Ectodermal cell (in vitro differentiated cells): ENCODE data around the gene CDKAL1.
"Not testable (repeated sequence)": the region's sequence is repeated elsewhere in the genome, so short reads cannot be mapped to it uniquely, and the experiment has no call there.

ENCODE experiments used
- H3K27ac ChIP-seq: 2 replicates; pipeline ENCODE4 v1.7.0; 2013; ENCODE audit warnings: mild to moderate bottlenecking, low read depth, low read length; ENCODE audit not compliant: insufficient read depth, poor library complexity, severe bottlenecking
- H3K27me3 ChIP-seq: 2 replicates; pipeline ENCODE4 v1.7.0; 2013; ENCODE audit warnings: mild to moderate bottlenecking, low read length; ENCODE audit not compliant: insufficient read depth, control insufficient read depth, poor library complexity, severe bottlenecking
- H3K36me3 ChIP-seq: one replicate; pipeline ENCODE4 v1.7.0; 2013; ENCODE audit warnings: low read length; ENCODE audit not compliant: control insufficient read depth, insufficient read depth
- H3K4me1 ChIP-seq: one replicate; pipeline ENCODE4 v1.7.0; 2013; ENCODE audit warnings: low read length; ENCODE audit not compliant: control insufficient read depth, insufficient read depth
- H3K4me3 ChIP-seq: 2 replicates; pipeline ENCODE4 v1.7.0; 2013; ENCODE audit warnings: low read depth, low read length, control low read depth; ENCODE audit not compliant: insufficient read depth
- H3K9me3 ChIP-seq: 2 replicates; pipeline ENCODE4 v1.7.0; 2013; ENCODE audit warnings: mild to moderate bottlenecking, low read length, moderate library complexity; ENCODE audit not compliant: control insufficient read depth
- WGBS, 2 experiments: methylation state at CpG; one replicate each; pipeline ENCODE4 v1.1.7; 2013; ENCODE audit warnings: missing lambda C conversion rate in 2 of 2; 5-methylcytosine and 5-hydroxymethylcytosine counted together

Gene CDKAL1

GRCh38 chr6:20746024-20746423 is 211.8 kb downstream of the CDKAL1 start:
- Histone ChIP-seq H3K36me3 (no peaks in the 10 kb centered on the region), H3K9me3 (no peaks in the 10 kb centered on the region), H3K27ac (no peak overlapping the region), H3K27me3 (no peaks in the 10 kb centered on the region), H3K4me1 (no peaks in the 10 kb centered on the region), H3K4me3 (no peak overlapping the region)
- WGBS, 2 experiments: 88 to 95% methylated on average over 2 of the region's 2 CpGs

GRCh38 chr6:20746805-20747558 is 212.7 kb downstream of the CDKAL1 start:
- Histone ChIP-seq H3K27me3 (no peaks in the 10 kb centered on the region), H3K27ac (no peak overlapping the region), H3K36me3 (no peaks in the 10 kb centered on the region), H3K9me3 (no peaks in the 10 kb centered on the region), H3K4me3 (no peak overlapping the region), H3K4me1 (no peaks in the 10 kb centered on the region)
- WGBS, 2 experiments: 87 to 88% methylated on average over 6 of the region's 6 CpGs

GRCh38 chr6:20747991-20748390 is 213.7 kb downstream of the CDKAL1 start:
- 96 to 100% methylated on average over 1 to 2 of the region's 2 CpGs for WGBS, 2 experiments
- H3K9me3 ChIP-seq: no peaks in the 10 kb centered on the region
- H3K4me1 ChIP-seq: no peaks in the 10 kb centered on the region
- no peak overlapping the region for H3K27ac ChIP-seq
- H3K27me3 ChIP-seq: no peaks in the 10 kb centered on the region
- no peaks in the 10 kb centered on the region for H3K36me3 ChIP-seq
- H3K4me3 ChIP-seq: no peak overlapping the region

- no peak overlapping the region for H3K4me3 ChIP-seq
- H3K36me3 ChIP-seq: no peaks in the 10 kb centered on the region
- H3K27me3 ChIP-seq: no peaks in the 10 kb centered on the region
- H3K4me1 ChIP-seq: no peaks in the 10 kb centered on the region
- no peak overlapping the region for H3K27ac ChIP-seq
- no peaks in the 10 kb centered on the region for H3K9me3 ChIP-seq
Measured at GRCh38 chr6:20751293-20751935, 217.2 kb downstream of the CDKAL1 start.

- no peaks in the 10 kb centered on the region for H3K36me3 ChIP-seq
- H3K9me3 ChIP-seq: no peaks in the 10 kb centered on the region
- no peak overlapping the region for H3K4me3 ChIP-seq
- H3K4me1 ChIP-seq: no peaks in the 10 kb centered on the region
- no peaks in the 10 kb centered on the region for H3K27me3 ChIP-seq
- no peak overlapping the region for H3K27ac ChIP-seq
Measured at GRCh38 chr6:20755631-20756030, 221.4 kb downstream of the CDKAL1 start.

GRCh38 chr6:20756584-20757147 is 222.4 kb downstream of the CDKAL1 start:
- not testable (repeated sequence) for H3K4me3 ChIP-seq, H3K27me3 ChIP-seq, H3K27ac ChIP-seq, H3K36me3 ChIP-seq, H3K9me3 ChIP-seq, H3K4me1 ChIP-seq
- 90 to 91% methylated on average over 2 of the region's 2 CpGs for WGBS, 2 experiments

GRCh38 chr6:20757761-20758160 is 223.5 kb downstream of the CDKAL1 start:
- Histone ChIP-seq H3K27me3 (no peaks in the 10 kb centered on the region), H3K9me3 (no peaks in the 10 kb centered on the region), H3K4me3 (no peak overlapping the region), H3K36me3 (no peaks in the 10 kb centered on the region), H3K4me1 (no peaks in the 10 kb centered on the region), H3K27ac (no peak overlapping the region)
- WGBS, 2 experiments: 90 to 100% methylated on average over 1 to 2 of the region's 2 CpGs

- Histone ChIP-seq H3K4me3 (no peak overlapping the region), H3K27ac (no peak overlapping the region), H3K4me1 (no peaks in the 10 kb centered on the region), H3K27me3 (no peaks in the 10 kb centered on the region), H3K36me3 (no peaks in the 10 kb centered on the region), H3K9me3 (no peaks in the 10 kb centered on the region)
- WGBS, 2 experiments: 88 to 89% methylated on average over 4 of the region's 4 CpGs
Measured at GRCh38 chr6:20763296-20763695, 229.0 kb downstream of the CDKAL1 start.

GRCh38 chr6:20769631-20770030 is 235.4 kb downstream of the CDKAL1 start:
- H3K9me3 ChIP-seq: no peaks in the 10 kb centered on the region
- no peak overlapping the region for H3K27ac ChIP-seq
- 91% methylated on average over 3 of the region's 3 CpGs; no CpG with 5 or more reads in 1 of the 2 experiments for WGBS, 2 experiments
- H3K27me3 ChIP-seq: no peaks in the 10 kb centered on the region
- no peak overlapping the region for H3K4me3 ChIP-seq
- no peaks in the 10 kb centered on the region for H3K4me1 ChIP-seq
- no peaks in the 10 kb centered on the region for H3K36me3 ChIP-seq

GRCh38 chr6:20770773-20771172 is 236.5 kb downstream of the CDKAL1 start:
- no peaks in the 10 kb centered on the region for H3K4me1 ChIP-seq
- WGBS, 2 experiments: no CpG with 5 or more reads among the region's 1 CpG
- H3K36me3 ChIP-seq: no peaks in the 10 kb centered on the region
- H3K27ac ChIP-seq: no peak overlapping the region
- H3K4me3 ChIP-seq: no peak overlapping the region
- no peaks in the 10 kb centered on the region for H3K9me3 ChIP-seq
- H3K27me3 ChIP-seq: no peaks in the 10 kb centered on the region
